SKM-1 treated with dmso at 0.1 percent for 144 hours (cell line): Measurements from ENCODE around the gene CAMSAP3.
A peak's percentile ranks its signal among the peaks of the same experiment; 100 is the strongest.

Experiments
- DNase-seq: peaks from one replicate; lab custom pipeline; 2025; ENCODE audit not compliant: unreplicated experiment; lab: John Stamatoyannopoulos, UW

The CAMSAP3 gene, protein sequence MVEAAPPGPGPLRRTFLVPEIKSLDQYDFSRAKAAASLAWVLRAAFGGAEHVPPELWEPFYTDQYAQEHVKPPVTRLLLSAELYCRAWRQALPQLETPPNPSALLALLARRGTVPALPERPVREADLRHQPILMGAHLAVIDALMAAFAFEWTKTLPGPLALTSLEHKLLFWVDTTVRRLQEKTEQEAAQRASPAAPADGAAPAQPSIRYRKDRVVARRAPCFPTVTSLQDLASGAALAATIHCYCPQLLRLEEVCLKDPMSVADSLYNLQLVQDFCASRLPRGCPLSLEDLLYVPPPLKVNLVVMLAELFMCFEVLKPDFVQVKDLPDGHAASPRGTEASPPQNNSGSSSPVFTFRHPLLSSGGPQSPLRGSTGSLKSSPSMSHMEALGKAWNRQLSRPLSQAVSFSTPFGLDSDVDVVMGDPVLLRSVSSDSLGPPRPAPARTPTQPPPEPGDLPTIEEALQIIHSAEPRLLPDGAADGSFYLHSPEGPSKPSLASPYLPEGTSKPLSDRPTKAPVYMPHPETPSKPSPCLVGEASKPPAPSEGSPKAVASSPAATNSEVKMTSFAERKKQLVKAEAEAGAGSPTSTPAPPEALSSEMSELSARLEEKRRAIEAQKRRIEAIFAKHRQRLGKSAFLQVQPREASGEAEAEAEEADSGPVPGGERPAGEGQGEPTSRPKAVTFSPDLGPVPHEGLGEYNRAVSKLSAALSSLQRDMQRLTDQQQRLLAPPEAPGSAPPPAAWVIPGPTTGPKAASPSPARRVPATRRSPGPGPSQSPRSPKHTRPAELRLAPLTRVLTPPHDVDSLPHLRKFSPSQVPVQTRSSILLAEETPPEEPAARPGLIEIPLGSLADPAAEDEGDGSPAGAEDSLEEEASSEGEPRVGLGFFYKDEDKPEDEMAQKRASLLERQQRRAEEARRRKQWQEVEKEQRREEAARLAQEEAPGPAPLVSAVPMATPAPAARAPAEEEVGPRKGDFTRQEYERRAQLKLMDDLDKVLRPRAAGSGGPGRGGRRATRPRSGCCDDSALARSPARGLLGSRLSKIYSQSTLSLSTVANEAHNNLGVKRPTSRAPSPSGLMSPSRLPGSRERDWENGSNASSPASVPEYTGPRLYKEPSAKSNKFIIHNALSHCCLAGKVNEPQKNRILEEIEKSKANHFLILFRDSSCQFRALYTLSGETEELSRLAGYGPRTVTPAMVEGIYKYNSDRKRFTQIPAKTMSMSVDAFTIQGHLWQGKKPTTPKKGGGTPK

GRCh38 chr19:7595466-7596133, at the start of gene CAMSAP3:
TSS of gene CAMSAP3 (plus strand) at chr19:7595863. CDS start at chr19:7596003, 140 bp downstream.
- DNase-seq = no peak

DNA sequence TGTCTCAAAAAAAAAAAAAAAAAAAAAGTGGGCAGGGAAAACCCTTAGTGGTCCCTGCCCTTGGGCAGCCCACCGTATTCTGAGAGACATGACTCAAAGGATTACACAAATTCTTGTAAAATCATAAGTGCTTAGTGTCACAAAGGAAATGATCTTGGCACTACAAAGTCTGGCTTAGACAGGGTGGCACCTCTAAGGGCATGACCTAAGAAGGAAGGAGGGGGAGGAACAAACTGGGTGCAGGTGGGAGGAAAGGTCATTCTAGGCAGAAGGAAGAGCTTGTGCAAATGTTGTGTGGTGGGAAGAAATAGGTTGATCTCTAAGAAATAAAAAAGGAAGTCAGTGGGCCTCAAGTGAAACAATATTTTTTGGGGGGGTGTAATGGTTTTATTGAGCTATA, 49.8 kb upstream of the CAMSAP3 start:
- DNase-seq = peak; percentile 77

GRCh38 chr19:7547159-7547558, 48.5 kb upstream of the CAMSAP3 start:
- DNase-seq = no peak

- no peak for DNase-seq
These were observed 46.1 kb upstream of the CAMSAP3 start for GRCh38 chr19:7549429-7550148.

GRCh38 chr19:7550169-7550770, 45.4 kb upstream of the CAMSAP3 start:
- no peak for DNase-seq

DNA sequence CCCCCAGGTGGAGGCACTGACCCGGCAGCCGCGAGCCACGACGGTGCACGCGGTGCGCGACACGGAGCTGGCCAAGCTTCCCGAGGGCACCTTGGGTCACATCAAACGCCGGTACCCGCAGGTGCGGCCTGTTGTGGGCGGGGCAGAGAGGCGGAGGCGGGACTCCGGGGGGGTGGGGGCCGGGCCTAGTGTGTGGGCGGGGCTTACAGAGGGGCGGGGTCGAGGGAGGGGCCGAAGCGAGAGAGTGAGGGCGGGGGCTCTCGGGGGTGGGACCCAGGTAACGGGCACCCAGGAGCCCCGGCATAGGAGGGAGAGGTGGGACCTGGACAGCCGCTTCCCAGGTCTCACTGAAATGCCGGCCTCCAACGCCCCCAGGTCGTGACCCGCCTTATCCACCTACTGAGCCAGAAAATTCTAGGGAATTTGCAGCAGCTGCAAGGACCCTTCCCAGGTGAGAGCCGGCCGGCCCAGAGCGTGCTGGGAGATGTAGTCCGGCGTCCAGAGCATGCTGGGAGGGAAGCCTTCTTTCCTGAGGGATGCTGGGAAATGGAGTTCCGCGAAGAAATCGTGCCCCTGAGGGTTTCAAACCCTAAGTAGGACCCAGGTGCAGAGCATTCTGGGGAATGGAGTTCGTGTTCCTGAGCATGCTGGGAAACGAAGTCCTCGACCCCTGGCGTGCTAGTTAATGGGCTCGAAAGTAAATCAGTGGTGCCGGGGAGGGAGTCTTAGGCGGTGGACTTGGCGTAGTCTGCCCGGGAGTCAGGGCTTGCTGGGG, 44.5 kb upstream of the CAMSAP3 start:
- peak; percentile 19 for DNase-seq

- no peak for DNase-seq
These were observed 42.9 kb upstream of the CAMSAP3 start for GRCh38 chr19:7552781-7553180.

DNA sequence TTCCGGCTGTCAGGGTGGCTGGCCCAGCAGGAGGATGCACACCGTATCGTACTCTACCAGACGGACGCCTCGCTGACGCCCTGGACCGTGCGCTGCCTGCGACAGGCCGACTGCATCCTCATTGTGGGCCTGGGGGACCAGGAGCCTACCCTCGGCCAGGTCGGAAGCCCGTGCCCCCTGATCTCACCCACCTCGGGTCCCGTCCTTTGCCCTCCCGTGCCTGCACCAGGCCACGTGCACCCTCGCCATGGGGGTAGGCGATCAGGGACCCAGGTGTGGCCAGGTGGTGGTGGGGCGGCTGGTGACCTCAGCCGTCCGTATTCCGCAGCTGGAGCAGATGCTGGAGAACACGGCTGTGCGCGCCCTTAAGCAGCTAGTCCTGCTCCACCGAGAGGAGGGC, 41.1 kb upstream of the CAMSAP3 start:
- no peak for DNase-seq

GRCh38 chr19:7554990-7555864, 40.4 kb upstream of the CAMSAP3 start:
- no peak for DNase-seq

GRCh38 chr19:7556696-7557315, 38.9 kb upstream of the CAMSAP3 start:
- no peak for DNase-seq

DNA sequence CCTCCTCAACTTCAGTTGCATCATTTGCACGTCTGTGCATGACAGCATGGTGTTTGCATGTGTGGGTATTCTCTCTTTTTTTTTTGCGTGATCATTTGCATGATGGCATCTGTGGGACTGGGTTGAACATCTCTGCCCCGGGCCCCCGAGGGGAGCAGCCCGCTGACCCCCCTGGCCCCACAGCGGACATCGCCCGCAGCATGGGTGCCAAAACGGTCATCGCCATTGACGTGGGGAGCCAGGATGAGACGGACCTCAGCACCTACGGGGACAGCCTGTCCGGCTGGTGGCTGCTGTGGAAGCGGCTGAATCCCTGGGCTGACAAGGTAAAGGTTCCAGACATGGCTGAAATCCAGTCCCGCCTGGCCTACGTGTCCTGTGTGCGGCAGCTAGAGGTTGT, 37.0 kb upstream of the CAMSAP3 start:
- no peak for DNase-seq

- no peak for DNase-seq
These were observed 36.6 kb upstream of the CAMSAP3 start for GRCh38 chr19:7559102-7559501.

DNA sequence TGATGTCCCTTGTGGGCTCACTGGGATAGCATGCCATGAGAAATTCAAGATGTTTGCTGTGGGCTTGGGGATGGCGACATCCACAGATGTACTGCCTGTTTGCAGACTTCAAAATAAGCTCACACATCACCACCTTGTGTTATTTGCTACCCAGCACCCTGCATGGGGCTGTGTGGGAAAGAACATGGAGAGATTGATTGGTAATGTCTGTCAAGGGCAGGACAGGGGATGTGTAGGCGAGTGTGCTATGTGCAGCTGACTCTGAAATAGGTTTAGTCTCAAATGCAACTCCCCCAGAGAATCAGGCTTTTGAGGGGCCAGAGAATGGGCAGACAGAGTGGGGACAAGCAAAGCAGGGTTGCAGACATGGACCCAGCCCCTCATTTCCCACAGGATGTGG, 35.4 kb upstream of the CAMSAP3 start:
- no peak for DNase-seq

DNA sequence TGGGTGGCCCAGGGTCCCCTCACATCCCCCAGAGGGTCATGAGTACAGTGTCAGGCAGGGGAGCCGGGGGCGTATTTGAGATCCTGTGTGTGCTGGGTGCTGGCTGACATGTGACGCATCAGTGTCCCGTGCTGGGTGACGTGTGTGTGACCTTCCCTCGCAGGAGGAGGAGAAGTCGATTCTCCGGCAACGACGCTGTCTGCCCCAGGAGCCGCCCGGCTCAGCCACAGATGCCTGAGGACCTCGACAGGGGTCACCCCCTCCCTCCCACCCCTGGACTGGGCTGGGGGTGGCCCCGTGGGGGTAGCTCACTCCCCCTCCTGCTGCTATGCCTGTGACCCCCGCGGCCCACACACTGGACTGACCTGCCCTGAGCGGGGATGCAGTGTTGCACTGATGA, 34.3 kb upstream of the CAMSAP3 start:
- no peak for DNase-seq

GRCh38 chr19:7562646-7563393, 32.8 kb upstream of the CAMSAP3 start:
- no peak for DNase-seq

DNA sequence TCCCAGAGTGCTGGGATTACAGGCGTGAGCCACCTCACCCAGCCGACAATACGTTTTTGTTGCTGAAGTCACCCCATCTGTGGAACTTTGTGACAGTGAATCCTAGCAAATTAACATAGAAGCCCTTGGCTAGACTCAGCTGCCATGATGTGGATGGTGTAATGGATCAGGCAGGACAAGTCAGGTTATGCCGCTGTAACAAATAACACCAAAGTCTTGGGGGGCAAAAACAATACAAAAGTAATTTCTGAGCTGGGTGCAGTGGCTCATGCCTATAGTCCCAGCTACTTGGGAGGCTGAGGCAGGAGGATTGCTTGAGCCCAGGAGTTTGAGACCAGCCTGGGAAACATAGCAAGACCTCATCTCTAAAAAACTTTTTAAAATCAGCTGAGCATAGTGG, 30.8 kb upstream of the CAMSAP3 start:
- DNase-seq = no peak

DNA sequence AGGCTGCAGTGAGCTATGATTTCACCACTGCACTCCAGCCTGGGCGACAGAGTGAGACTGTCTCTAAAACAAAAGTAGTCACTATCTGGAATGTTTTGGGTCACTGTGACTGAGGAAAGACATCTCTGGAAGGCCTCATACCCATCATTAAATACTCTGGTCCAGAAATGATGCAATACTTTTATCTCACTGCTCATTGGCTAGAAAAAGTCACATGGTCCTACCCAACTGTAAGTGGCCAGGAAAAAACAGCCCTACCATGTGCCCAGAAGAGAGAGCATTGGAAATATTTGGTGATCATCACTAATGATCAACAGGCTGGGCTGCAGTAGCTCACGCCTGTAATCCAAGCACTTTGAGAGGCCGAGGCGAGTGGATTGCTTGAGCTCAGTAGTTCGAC, 30.3 kb upstream of the CAMSAP3 start:
- DNase-seq = no peak
